ENCODE measurements around the gene KCNJ16.

KCNJ16 gene

DNA sequence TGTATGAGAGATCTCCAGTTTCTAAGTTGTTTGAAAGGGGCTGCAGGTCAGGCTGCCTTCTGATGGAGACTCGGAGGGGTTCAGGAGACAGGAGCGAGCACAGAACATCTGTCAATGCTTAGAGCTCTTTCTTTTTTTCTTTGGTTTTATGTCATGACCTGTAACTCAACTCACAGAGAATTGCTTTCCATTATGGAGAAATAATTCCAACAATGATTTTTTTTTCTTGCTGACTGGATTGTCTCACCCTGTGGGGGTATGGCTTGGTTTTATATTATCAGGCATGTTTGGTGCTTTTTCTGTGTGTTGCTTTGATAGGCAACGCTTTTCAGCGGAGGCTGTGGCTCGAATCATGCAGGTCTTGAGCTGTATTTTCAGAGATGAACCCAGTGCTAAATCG, 83.6 kb downstream of the KCNJ16 start:
- no peak overlapping the region for H3K4me3 ChIP-seq (ENCODE audit: low read depth, low read length)
- no peak for TF ChIP-seq MAX (IDR thresholded peaks at IDR 0.05; ENCODE audit: low read depth, low read length)
- no peak for TF ChIP-seq POLR2A (IDR thresholded peaks at IDR 0.05; ENCODE audit: extremely low read depth, insufficient read length)
- no peak for TF ChIP-seq MYC (IDR thresholded peaks at IDR 0.05; ENCODE audit: low read depth, low read length)
- TF ChIP-seq, protein P1, sequence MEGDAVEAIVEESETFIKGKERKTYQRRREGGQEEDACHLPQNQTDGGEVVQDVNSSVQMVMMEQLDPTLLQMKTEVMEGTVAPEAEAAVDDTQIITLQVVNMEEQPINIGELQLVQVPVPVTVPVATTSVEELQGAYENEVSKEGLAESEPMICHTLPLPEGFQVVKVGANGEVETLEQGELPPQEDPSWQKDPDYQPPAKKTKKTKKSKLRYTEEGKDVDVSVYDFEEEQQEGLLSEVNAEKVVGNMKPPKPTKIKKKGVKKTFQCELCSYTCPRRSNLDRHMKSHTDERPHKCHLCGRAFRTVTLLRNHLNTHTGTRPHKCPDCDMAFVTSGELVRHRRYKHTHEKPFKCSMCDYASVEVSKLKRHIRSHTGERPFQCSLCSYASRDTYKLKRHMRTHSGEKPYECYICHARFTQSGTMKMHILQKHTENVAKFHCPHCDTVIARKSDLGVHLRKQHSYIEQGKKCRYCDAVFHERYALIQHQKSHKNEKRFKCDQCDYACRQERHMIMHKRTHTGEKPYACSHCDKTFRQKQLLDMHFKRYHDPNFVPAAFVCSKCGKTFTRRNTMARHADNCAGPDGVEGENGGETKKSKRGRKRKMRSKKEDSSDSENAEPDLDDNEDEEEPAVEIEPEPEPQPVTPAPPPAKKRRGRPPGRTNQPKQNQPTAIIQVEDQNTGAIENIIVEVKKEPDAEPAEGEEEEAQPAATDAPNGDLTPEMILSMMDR (IDR thresholded peaks at IDR 0.05; ENCODE audit: low read depth, low read length), result no peak
- no peak for DNase-seq (ENCODE audit: low read depth)

- no peak overlapping the region for H3K4me3 ChIP-seq (ENCODE audit: low read depth, low read length)
- TF ChIP-seq MYC (IDR thresholded peaks at IDR 0.05; ENCODE audit: low read depth, low read length) (no peak), POLR2A (IDR thresholded peaks at IDR 0.05; ENCODE audit: extremely low read depth, insufficient read length) (no peak), MAX (IDR thresholded peaks at IDR 0.05; ENCODE audit: low read depth, low read length) (no peak)
- TF ChIP-seq, protein P1 (IDR thresholded peaks at IDR 0.05; ENCODE audit: low read depth, low read length), result no peak
- no peak for DNase-seq (ENCODE audit: low read depth)
These were observed 85.0 kb downstream of the KCNJ16 start for GRCh38 chr17:70159980-70160379.

DNA sequence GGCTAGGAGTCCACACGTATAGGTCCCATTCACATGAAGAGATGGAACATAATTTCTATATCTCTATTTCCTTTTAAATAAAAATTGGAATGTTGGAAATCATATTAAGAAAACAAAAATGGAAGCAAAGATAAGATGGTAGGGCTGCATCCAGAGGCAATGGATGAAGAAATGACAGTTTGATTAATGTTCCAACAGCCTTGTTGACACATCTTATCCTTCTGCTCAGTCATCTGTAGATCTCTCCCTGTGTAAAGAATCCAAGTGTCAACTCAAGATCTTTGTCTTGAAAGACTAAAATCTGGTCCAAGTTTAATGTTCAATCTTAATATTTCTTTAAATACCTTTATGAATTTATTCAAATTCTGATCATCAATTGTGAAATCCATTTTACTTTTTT, 86.5 kb downstream of the KCNJ16 start:
- TF ChIP-seq MYC (IDR thresholded peaks at IDR 0.05; ENCODE audit: low read depth, low read length) (no peak), MAX (IDR thresholded peaks at IDR 0.05; ENCODE audit: low read depth, low read length) (no peak), POLR2A (IDR thresholded peaks at IDR 0.05; ENCODE audit: extremely low read depth, insufficient read length) (no peak)
- TF ChIP-seq, protein P1 (IDR thresholded peaks at IDR 0.05; ENCODE audit: low read depth, low read length), result no peak
- H3K4me3 ChIP-seq (ENCODE audit: low read depth, low read length), result no peak overlapping the region
- DNase-seq (ENCODE audit: low read depth), result no peak

GRCh38 chr17:70165383-70165782, 90.4 kb downstream of the KCNJ16 start:
- no peak for TF ChIP-seq POLR2A (IDR thresholded peaks at IDR 0.05; ENCODE audit: extremely low read depth, insufficient read length)
- TF ChIP-seq, protein P1 (IDR thresholded peaks at IDR 0.05; ENCODE audit: low read depth, low read length), result no peak
- no peak overlapping the region for H3K4me3 ChIP-seq (ENCODE audit: low read depth, low read length)
- no peak for DNase-seq (ENCODE audit: low read depth)

- DNase-seq (ENCODE audit: low read depth), result no peak
- TF ChIP-seq MAX (IDR thresholded peaks at IDR 0.05; ENCODE audit: low read depth, low read length) (no peak), MYC (IDR thresholded peaks at IDR 0.05; ENCODE audit: low read depth, low read length) (no peak), POLR2A (IDR thresholded peaks at IDR 0.05; ENCODE audit: extremely low read depth, insufficient read length) (no peak)
- TF ChIP-seq, protein P1 (IDR thresholded peaks at IDR 0.05; ENCODE audit: low read depth, low read length), result no peak
- H3K4me3 ChIP-seq (ENCODE audit: low read depth, low read length), result no peak overlapping the region
These were observed 91.6 kb downstream of the KCNJ16 start for GRCh38 chr17:70166615-70167014.

Data from NB4 (cell line).